Hepatocyte (in vitro differentiated cells): ENCODE results near the gene EIF3B.

Experiments
- EZH2 ChIP-seq: fragments of 200-600 bp; sonication (generic); IDR thresholded peaks from 2 replicates; pipeline ENCODE4 v1.6.1; 2016; ENCODE audit warnings: antibody characterized with exemption, mild to moderate bottlenecking, borderline replicate concordance
- EZH2phosphoT487 ChIP-seq: fragments of 200-600 bp; sonication (generic); IDR thresholded peaks from one replicate; pipeline ENCODE4 v1.6.1; 2018; ENCODE audit warnings: antibody characterized with exemption, mild to moderate bottlenecking, low read depth, moderate library complexity; ENCODE audit not compliant: unreplicated experiment, severe bottlenecking
- TF ChIP-seq, protein P1 (sequence below): fragments of 200-600 bp; sonication (generic); IDR thresholded peaks from 2 replicates; pipeline ENCODE4 v1.5.1; 2016; ENCODE audit warnings: antibody characterized with exemption, mild to moderate bottlenecking; ENCODE audit not compliant: poor library complexity

DNA sequence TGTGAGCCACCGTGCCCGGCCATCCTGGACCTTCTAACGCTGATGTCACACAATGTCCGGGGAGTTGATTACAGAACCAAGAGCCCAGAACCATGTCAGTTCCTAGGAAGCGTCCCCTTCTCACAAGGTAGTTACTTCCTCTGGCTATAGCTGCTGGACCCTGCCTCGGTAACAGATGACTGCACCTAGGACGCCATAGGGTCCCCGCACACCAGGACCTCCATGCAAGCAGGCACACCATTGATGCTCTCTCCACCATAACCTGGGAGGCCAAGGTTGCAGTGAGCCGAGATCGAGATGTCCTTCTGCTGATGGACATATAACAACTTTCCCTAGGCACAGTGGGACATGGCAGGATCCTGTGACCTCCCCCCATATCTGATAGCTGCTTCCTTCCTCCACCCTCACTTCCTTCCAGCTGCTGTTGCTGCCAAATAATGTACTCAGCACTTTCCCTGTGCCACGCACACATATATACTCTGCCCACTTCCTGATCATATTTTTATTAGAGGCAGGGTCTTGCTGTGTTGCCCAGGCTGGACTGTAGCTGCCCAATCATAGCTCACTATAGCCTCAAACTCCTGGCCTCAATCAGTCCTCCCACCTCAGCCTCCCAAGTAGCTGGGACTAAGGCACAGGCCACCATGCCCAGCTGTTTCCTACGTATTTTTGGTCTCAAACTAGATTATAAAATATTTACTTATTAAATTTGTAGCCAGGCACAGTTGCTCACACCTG, 36.9 kb upstream of the EIF3B start:
- TF ChIP-seq, protein P1, sequence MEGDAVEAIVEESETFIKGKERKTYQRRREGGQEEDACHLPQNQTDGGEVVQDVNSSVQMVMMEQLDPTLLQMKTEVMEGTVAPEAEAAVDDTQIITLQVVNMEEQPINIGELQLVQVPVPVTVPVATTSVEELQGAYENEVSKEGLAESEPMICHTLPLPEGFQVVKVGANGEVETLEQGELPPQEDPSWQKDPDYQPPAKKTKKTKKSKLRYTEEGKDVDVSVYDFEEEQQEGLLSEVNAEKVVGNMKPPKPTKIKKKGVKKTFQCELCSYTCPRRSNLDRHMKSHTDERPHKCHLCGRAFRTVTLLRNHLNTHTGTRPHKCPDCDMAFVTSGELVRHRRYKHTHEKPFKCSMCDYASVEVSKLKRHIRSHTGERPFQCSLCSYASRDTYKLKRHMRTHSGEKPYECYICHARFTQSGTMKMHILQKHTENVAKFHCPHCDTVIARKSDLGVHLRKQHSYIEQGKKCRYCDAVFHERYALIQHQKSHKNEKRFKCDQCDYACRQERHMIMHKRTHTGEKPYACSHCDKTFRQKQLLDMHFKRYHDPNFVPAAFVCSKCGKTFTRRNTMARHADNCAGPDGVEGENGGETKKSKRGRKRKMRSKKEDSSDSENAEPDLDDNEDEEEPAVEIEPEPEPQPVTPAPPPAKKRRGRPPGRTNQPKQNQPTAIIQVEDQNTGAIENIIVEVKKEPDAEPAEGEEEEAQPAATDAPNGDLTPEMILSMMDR = no peak
- no peak for TF ChIP-seq EZH2phosphoT487
- no peak for TF ChIP-seq EZH2
